Chondrocyte (in vitro differentiated cells): ENCODE measurements around the gene HPDL. TPM values are rescaled to one million over a fixed set of nuclear protein-coding genes. Genes with fewer than 3 reads are reported as not detected.
"Not testable (repeated sequence)": the region's sequence is repeated elsewhere in the genome, so short reads cannot be mapped to it uniquely, and the experiment has no call there.

ENCODE experiments used
- DNase-seq: peaks from one replicate; pipeline ENCODE4 v3.0.0; 2021; ENCODE audit warnings: mixed read lengths, low spot score
- H3K27ac Mint-ChIP-seq: one replicate; pipeline ENCODE4 v1.8.0; 2021; ENCODE audit warnings: mild to moderate bottlenecking, moderate library complexity, mixed read lengths; ENCODE audit not compliant: unreplicated experiment
- H3K27me3 Mint-ChIP-seq: 2 replicates; pipeline ENCODE4 v1.8.0; 2021; ENCODE audit warnings: low read depth, mixed read lengths
- H3K36me3 Mint-ChIP-seq: 2 replicates; pipeline ENCODE4 v1.8.0; 2021; ENCODE audit warnings: low read depth, mixed read lengths
- H3K4me1 Mint-ChIP-seq: 2 replicates; pipeline ENCODE4 v1.8.0; 2021; ENCODE audit warnings: low read depth, mild to moderate bottlenecking, mixed read lengths
- H3K4me3 Mint-ChIP-seq: one replicate; pipeline ENCODE4 v1.8.0; 2021; ENCODE audit warnings: mild to moderate bottlenecking, moderate library complexity, mixed read lengths; ENCODE audit not compliant: unreplicated experiment
- H3K9me3 Mint-ChIP-seq: 2 replicates; pipeline ENCODE4 v1.8.0; 2021; ENCODE audit warnings: low read depth, mixed read lengths
- long read RNA-seq: library from polyadenylated mRNA; stranded (forward); transcript quantifications from one replicate; pipeline ENCODE4 v2.0.0, GENCODE V29; 2021
- total RNA-seq: library from RNA; stranded (reverse); gene quantifications from 3 replicates; pipeline ENCODE4 v1.2.1, GENCODE V29; 2021
- TF ChIP-seq, protein P1 (sequence below): fragments of 200-600 bp; sonication (generic); IDR thresholded peaks from 2 replicates; pipeline ENCODE4 v1.5.0; 2021; ENCODE audit warnings: antibody characterized with exemption, mild to moderate bottlenecking, moderate library complexity

HPDL gene
- total RNA-seq, result 0.34 to 1.0 TPM (median 0.49 TPM) in 3 replicates
- long read RNA-seq, partial matches to known transcripts, result 0 of 1 reads
- long read RNA-seq, other reads (novel, unspliced or antisense), result 0 of 1 reads

DNA sequence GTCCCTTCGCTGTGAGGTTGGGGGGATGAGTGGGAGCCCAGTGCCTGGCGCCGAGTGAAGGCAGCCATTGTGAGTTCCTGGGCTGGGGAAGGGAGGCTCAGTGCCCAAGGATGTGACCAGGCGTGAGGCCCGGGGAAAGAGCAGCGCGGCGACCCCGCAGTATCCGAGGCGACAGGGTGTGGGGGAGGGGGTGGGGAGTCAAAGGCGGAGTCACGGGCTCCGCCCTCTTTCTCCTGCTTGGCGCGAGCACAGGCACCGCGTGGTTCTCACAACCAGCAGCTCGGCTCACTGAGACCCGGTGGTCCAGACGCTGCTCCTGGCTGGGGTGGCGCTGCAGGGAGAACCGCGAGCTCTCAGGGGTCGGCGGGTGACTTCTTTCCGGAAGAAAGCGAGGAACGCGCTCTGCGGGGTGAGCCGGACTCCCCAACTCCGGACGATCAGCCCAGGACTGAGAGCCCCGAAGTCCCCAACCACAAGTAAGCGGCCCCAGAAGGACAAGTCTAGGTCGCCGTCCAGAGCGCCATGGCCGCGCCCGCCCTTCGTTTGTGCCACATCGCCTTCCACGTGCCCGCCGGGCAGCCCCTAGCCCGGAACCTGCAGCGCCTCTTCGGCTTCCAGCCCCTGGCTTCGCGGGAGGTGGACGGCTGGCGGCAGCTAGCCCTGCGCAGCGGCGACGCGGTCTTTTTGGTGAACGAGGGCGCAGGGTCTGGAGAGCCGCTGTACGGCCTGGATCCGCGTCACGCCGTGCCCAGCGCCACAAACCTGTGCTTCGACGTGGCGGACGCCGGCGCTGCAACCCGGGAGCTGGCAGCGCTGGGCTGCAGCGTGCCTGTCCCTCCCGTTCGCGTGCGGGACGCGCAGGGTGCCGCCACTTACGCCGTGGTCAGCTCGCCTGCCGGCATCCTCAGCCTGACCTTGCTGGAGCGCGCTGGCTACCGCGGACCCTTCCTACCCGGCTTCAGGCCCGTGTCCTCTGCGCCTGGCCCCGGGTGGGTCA, at the start of gene HPDL:
TSS of gene HPDL (plus strand) at position 269 of the 997 bp plus-strand sequence. CDS start at position 523, 254 bp downstream.
- DNase-seq, result no peak
- Mint-ChIP-seq H3K27me3 (no peaks in the 10 kb centered on the region), H3K4me3 (peak within 1 kb of the TSS; percentile 73), H3K27ac (peak within 1 kb of the TSS; percentile 59), H3K36me3 (peaks cover 7% of the 10 kb centered on the region), H3K4me1 (peaks cover 6% of the 10 kb centered on the region), H3K9me3 (no peaks in the 10 kb centered on the region)
- TF ChIP-seq, protein P1, sequence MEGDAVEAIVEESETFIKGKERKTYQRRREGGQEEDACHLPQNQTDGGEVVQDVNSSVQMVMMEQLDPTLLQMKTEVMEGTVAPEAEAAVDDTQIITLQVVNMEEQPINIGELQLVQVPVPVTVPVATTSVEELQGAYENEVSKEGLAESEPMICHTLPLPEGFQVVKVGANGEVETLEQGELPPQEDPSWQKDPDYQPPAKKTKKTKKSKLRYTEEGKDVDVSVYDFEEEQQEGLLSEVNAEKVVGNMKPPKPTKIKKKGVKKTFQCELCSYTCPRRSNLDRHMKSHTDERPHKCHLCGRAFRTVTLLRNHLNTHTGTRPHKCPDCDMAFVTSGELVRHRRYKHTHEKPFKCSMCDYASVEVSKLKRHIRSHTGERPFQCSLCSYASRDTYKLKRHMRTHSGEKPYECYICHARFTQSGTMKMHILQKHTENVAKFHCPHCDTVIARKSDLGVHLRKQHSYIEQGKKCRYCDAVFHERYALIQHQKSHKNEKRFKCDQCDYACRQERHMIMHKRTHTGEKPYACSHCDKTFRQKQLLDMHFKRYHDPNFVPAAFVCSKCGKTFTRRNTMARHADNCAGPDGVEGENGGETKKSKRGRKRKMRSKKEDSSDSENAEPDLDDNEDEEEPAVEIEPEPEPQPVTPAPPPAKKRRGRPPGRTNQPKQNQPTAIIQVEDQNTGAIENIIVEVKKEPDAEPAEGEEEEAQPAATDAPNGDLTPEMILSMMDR, result peak; percentile 26

DNA sequence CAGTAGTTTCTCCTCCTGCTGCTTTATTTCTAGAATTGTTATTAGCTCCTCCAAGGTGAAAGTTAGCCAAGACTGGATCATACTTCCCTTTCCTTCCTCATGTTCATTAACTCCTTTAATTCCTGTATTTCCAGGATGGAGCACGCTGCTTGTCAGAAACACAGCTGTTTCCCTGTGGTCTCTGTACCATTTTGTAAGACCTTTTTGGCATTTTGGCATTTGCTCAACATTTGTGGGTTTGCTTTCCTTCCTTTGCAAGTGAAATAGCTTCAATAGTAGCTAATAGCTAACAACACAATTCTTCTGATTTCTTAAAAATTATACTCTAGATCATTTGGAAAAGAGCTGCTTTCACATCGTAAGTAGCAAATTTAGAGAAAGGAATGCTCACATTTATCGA, 44.3 kb upstream of the HPDL start:
- no peak for DNase-seq
- H3K36me3 Mint-ChIP-seq, result peaks cover 3% of the 10 kb centered on the region
- no peaks in the 10 kb centered on the region for H3K4me1 Mint-ChIP-seq
- peaks cover 17% of the 10 kb centered on the region for H3K9me3 Mint-ChIP-seq
- H3K27me3 Mint-ChIP-seq, result peaks cover 8% of the 10 kb centered on the region
- H3K27ac Mint-ChIP-seq, result no peak overlapping the region
- no peak overlapping the region for H3K4me3 Mint-ChIP-seq
- TF ChIP-seq, protein P1, result no peak

DNA sequence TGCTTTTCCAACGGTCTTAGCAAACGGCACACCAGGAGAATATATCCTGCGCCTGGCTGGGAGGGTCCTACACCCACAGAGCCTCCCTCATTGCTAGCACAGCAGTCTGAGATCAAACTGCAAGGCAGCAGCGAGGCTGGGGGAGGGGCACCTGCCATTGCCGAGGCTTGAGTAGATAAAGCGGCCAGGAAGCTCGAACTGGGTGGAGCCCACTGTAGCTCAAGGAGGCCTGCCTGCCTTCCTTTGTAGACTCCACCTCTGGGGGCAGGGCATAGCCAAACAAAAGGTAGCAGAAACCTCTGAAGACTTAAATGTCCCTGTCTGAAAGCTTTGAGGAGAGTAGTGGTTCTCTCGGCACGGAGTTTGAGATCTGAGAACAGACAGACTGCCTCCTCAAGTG, 41.8 kb upstream of the HPDL start:
- not testable (repeated sequence) for H3K27ac Mint-ChIP-seq, H3K9me3 Mint-ChIP-seq, H3K4me3 Mint-ChIP-seq, H3K4me1 Mint-ChIP-seq, H3K36me3 Mint-ChIP-seq, DNase-seq
- peaks cover 16% of the 10 kb centered on the region for H3K27me3 Mint-ChIP-seq

DNA sequence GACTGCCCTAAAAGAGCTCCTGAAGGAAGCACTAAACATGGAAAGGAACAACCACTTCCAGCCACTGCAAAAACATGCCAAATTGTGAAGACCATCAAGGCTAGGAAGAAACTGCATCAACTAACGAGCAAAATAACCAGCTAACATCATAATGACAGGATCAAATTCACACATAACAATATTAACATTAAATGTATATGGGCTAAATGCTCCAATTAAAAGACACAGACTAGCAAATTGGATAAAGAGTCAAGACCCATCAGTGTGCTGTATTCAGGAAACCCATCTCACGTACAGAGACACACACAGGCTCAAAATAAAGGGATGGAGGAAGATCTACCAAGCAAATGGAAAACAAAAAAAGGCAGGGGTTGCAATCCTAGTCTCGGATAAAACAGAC, 40.2 kb upstream of the HPDL start:
- not testable (repeated sequence) for H3K4me3 Mint-ChIP-seq, H3K27ac Mint-ChIP-seq, H3K9me3 Mint-ChIP-seq, H3K36me3 Mint-ChIP-seq, H3K4me1 Mint-ChIP-seq, DNase-seq
- H3K27me3 Mint-ChIP-seq, result peaks cover 16% of the 10 kb centered on the region

DNA sequence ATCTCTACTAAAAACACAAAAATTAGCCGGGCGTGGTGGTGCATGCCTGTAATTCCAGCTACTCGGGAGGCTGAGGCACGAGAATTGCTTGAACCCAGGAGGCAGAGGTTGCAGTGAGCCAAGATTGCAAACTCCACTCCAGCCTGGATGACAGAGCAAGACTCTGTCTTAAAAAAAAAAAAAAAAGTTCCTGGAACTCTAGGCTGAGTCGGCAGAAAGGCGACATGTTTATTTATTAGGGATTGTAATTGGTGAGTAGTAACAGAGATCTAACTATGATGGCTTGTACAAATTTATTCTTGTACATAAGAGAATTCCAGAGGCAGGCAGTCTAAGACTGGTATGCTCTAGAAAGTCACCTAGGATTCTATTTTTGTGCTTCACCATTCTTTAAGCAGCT, 35.7 kb upstream of the HPDL start:
- H3K27me3 Mint-ChIP-seq, result peaks cover 13% of the 10 kb centered on the region
- DNase-seq, H3K4me1 Mint-ChIP-seq, H3K36me3 Mint-ChIP-seq, H3K9me3 Mint-ChIP-seq, H3K4me3 Mint-ChIP-seq, H3K27ac Mint-ChIP-seq: not testable (repeated sequence)

- TF ChIP-seq, protein P1, result no peak
- H3K36me3 Mint-ChIP-seq, result no peaks in the 10 kb centered on the region
- peaks cover 11% of the 10 kb centered on the region for H3K27me3 Mint-ChIP-seq
- H3K9me3 Mint-ChIP-seq, result peaks cover 4% of the 10 kb centered on the region
- H3K4me1 Mint-ChIP-seq, result no peaks in the 10 kb centered on the region
- no peak overlapping the region for H3K4me3 Mint-ChIP-seq
- DNase-seq, result no peak
- no peak overlapping the region for H3K27ac Mint-ChIP-seq
Observed at GRCh38 chr1:45291716-45292115, 35.0 kb upstream of the HPDL start.
